H1 (cell line): ENCODE measurements around the gene EFCAB8. TPM values are rescaled to one million over a fixed set of nuclear protein-coding genes. Genes with fewer than 3 reads are reported as not detected.

Experiments used
- CTCF ChIA-PET: fragments of 300-600 bp; sonication (Branson Sonifier 250); formaldehyde crosslinking; loops from one replicate; lab custom pipeline; 2021; ENCODE audit not compliant: partially characterized antibody; lab: Charles Lee
- POLR2A ChIA-PET: fragments of 300-600 bp; sonication (Branson Sonifier 250); formaldehyde crosslinking; loops from one replicate; lab custom pipeline; 2021; ENCODE audit warnings: inconsistent platforms; ENCODE audit not compliant: partially characterized antibody; lab: Charles Lee
- DNase-seq, 2 experiments: peaks; one replicate each; pipeline versions ENCODE4 v3.0.0 to v3.0.0-alpha.2; 2010 to 2022; ENCODE audit warnings: low spot score in 2 of 2, low read depth in 1 of 2, mixed read lengths in 1 of 2
- FAIRE-seq: peaks from 2 replicates; lab custom pipeline; 2011; peaks lifted over from hg19 to GRCh38; lab: Jason Lieb, UNC
- H2AFZ ChIP-seq: 2 replicates; pipeline ENCODE4 v1.8.1; 2012; ENCODE audit warnings: low read length, inconsistent platforms
- H2AK5ac ChIP-seq: 2 replicates; pipeline ENCODE4 v1.6.1; 2013; ENCODE audit warnings: low read depth, low read length
- H2BK120ac ChIP-seq: replicated peaks from 2 replicates; pipeline ENCODE3; 2013; ENCODE audit warnings: low read depth, low read length, inconsistent platforms
- H2BK12ac ChIP-seq: 2 replicates; pipeline ENCODE4 v1.6.1; 2013; ENCODE audit warnings: low read depth, low read length
- H2BK15ac ChIP-seq: 2 replicates; pipeline ENCODE4 v1.6.1; 2013; ENCODE audit warnings: low read length
- H2BK20ac ChIP-seq: 2 replicates; pipeline ENCODE4 v1.6.1; 2013; ENCODE audit warnings: low read length
- H2BK5ac ChIP-seq: 2 replicates; pipeline ENCODE4 v1.6.1; 2013; ENCODE audit warnings: low read depth, low read length
- H3K14ac ChIP-seq: 2 replicates; pipeline ENCODE4 v1.6.1; 2013; ENCODE audit warnings: inconsistent platforms; ENCODE audit not compliant: insufficient read length
- H3K18ac ChIP-seq: 2 replicates; pipeline ENCODE4 v1.6.1; 2013; ENCODE audit warnings: low read length; ENCODE audit errors: extremely low read depth
- H3K23ac ChIP-seq: 2 replicates; pipeline ENCODE4 v1.6.1; 2013; ENCODE audit warnings: inconsistent platforms; ENCODE audit not compliant: insufficient read length
- H3K23me2 ChIP-seq: 2 replicates; pipeline ENCODE4 v1.6.1; 2013; ENCODE audit warnings: low read depth, low read length
- H3K27ac ChIP-seq: 2 replicates; pipeline ENCODE4 v1.6.1; 2011; ENCODE audit warnings: low read depth, low read length, inconsistent platforms
- H3K27me3 ChIP-seq, 4 experiments: replicated peaks in 1 of 4; 1 replicate in 1 of 4; 2 replicates in 3 of 4; pipeline versions ENCODE4 v1.6.1 to v1.8.1; 2011 to 2013; ENCODE audit warnings: low read length in 3 of 4, mild to moderate bottlenecking in 3 of 4, inconsistent platforms in 2 of 4, mixed read lengths in 2 of 4, moderate library complexity in 1 of 4; ENCODE audit not compliant: control insufficient read depth in 3 of 4, insufficient read depth in 3 of 4; ENCODE audit errors: extremely low read depth in 1 of 4
- H3K36me3 ChIP-seq, 4 experiments: 2 replicates each; pipeline versions ENCODE4 v1.6.1 to v1.8.1; 2011 to 2013; ENCODE audit warnings: mild to moderate bottlenecking in 4 of 4, low read length in 3 of 4, moderate library complexity in 2 of 4, control low read depth in 1 of 4, inconsistent platforms in 1 of 4; ENCODE audit not compliant: insufficient read depth in 4 of 4, control insufficient read depth in 2 of 4
- H3K4ac ChIP-seq: replicated peaks from 2 replicates; pipeline ENCODE3; 2013; ENCODE audit warnings: low read length, low read depth, mixed read lengths, inconsistent platforms; ENCODE audit not compliant: insufficient read length
- H3K4me1 ChIP-seq, 4 experiments: replicated peaks in 1 of 4; 1 replicate in 1 of 4; 2 replicates in 3 of 4; pipeline versions ENCODE4 v1.6.1 to v1.8.1; 2011 to 2013; ENCODE audit warnings: low read length in 3 of 4, inconsistent platforms in 2 of 4, mixed read lengths in 1 of 4; ENCODE audit not compliant: insufficient read depth in 4 of 4, control insufficient read depth in 3 of 4
- H3K4me2 ChIP-seq, 2 experiments: 2 replicates each; pipeline versions ENCODE4 v1.6.1 to v1.8.1; 2011 to 2013; ENCODE audit warnings: low read depth in 2 of 2, low read length in 2 of 2, control low read depth in 1 of 2, inconsistent platforms in 1 of 2, mild to moderate bottlenecking in 1 of 2; ENCODE audit not compliant: insufficient read depth in 1 of 2
- H3K4me3 ChIP-seq, 4 experiments: fragments of 200-600, 300-600 bp in 1 of 4; sonication (generic), shearing (Covaris generic), sonication (Bioruptor Twin) in 1 of 4; 2 replicates each; pipeline versions ENCODE4 v1.5.1 to v1.8.1; 2011 to 2016; ENCODE audit warnings: low read length in 4 of 4, low read depth in 3 of 4, control low read depth in 2 of 4, inconsistent platforms in 2 of 4, mild to moderate bottlenecking in 2 of 4, mixed read lengths in 1 of 4, moderate library complexity in 1 of 4; ENCODE audit not compliant: insufficient read depth in 2 of 4; ENCODE audit errors: extremely low read depth in 1 of 4
- H3K56ac ChIP-seq: replicated peaks from 2 replicates; pipeline ENCODE3; 2013; ENCODE audit warnings: low read depth, mild to moderate bottlenecking, mixed read lengths, low read length, inconsistent platforms; ENCODE audit not compliant: insufficient read length
- H3K79me1 ChIP-seq: 2 replicates; pipeline ENCODE4 v1.6.1; 2013; ENCODE audit warnings: low read depth, low read length, control low read depth
- H3K79me2 ChIP-seq, 2 experiments: 2 replicates each; pipeline versions ENCODE4 v1.6.1 to v1.8.1; 2012 to 2013; ENCODE audit warnings: low read length in 2 of 2, mild to moderate bottlenecking in 2 of 2, inconsistent platforms in 1 of 2; ENCODE audit not compliant: insufficient read depth in 2 of 2, control insufficient read depth in 1 of 2
- H3K9ac ChIP-seq, 4 experiments: replicated peaks in 1 of 4; 1 replicate in 1 of 4; 2 replicates in 3 of 4; pipeline versions ENCODE4 v1.6.1 to v1.8.1; 2011 to 2013; ENCODE audit warnings: low read depth in 3 of 4, low read length in 3 of 4, control low read depth in 2 of 4, mild to moderate bottlenecking in 2 of 4, moderate library complexity in 2 of 4, inconsistent platforms in 1 of 4; ENCODE audit errors: extremely low read depth in 1 of 4
- H3K9me3 ChIP-seq, 2 experiments: 2 replicates each; pipeline versions ENCODE4 v1.6.1 to v1.8.1; 2012 to 2013; ENCODE audit warnings: mild to moderate bottlenecking in 2 of 2, moderate library complexity in 2 of 2, control low read depth in 1 of 2, inconsistent platforms in 1 of 2, low read depth in 1 of 2, low read length in 1 of 2, mixed read lengths in 1 of 2; ENCODE audit not compliant: insufficient read depth in 2 of 2
- H4K20me1 ChIP-seq, 2 experiments: replicated peaks in 1 of 2; 2 replicates each; pipeline versions ENCODE3 to v1.8.1; 2011 to 2013; ENCODE audit warnings: inconsistent platforms in 2 of 2, low read length in 2 of 2, mild to moderate bottlenecking in 1 of 2; ENCODE audit not compliant: insufficient read depth in 2 of 2, control insufficient read depth in 1 of 2
- H4K5ac ChIP-seq: 2 replicates; pipeline ENCODE4 v1.6.1; 2013; ENCODE audit warnings: low read length, low read depth, mixed read lengths, inconsistent platforms; ENCODE audit not compliant: insufficient read length
- H4K8ac ChIP-seq: 2 replicates; pipeline ENCODE4 v1.8.0; 2013; ENCODE audit warnings: mild to moderate bottlenecking, moderate library complexity, low read length, inconsistent platforms; ENCODE audit not compliant: insufficient read depth; ENCODE audit errors: extremely low read depth
- H4K91ac ChIP-seq: replicated peaks from 2 replicates; pipeline ENCODE3; 2013; ENCODE audit warnings: low read length, mixed read lengths, inconsistent platforms; ENCODE audit not compliant: insufficient read length
- CHD1 ChIP-seq: IDR thresholded peaks from 2 replicates; pipeline ENCODE4 v1.6.1; 2012; ENCODE audit warnings: low read depth, low read length, improper control_type of control experiment
- CTBP2 ChIP-seq: IDR thresholded peaks from 2 replicates; pipeline ENCODE4 v1.7.0; 2011; ENCODE audit warnings: borderline replicate concordance, mild to moderate bottlenecking, moderate library complexity, mixed read lengths, low read length; ENCODE audit not compliant: insufficient read depth, insufficient read length
- E2F6 ChIP-seq: IDR thresholded peaks from 2 replicates; pipeline ENCODE4 v1.6.1; 2012; ENCODE audit warnings: inconsistent platforms
- GABPA ChIP-seq: IDR thresholded peaks from 2 replicates; pipeline ENCODE4 v1.6.1; 2011; ENCODE audit warnings: mild to moderate bottlenecking, low read length, moderate library complexity, borderline replicate concordance; ENCODE audit not compliant: insufficient read depth
- GTF2F1 ChIP-seq: IDR thresholded peaks from 2 replicates; pipeline ENCODE4 v1.6.1; 2012; ENCODE audit warnings: low read depth, low read length, improper control_type of control experiment, borderline replicate concordance
- JUN ChIP-seq: IDR thresholded peaks from 2 replicates; pipeline ENCODE4 v1.6.1; 2011; ENCODE audit warnings: low read depth, mild to moderate bottlenecking, improper control_type of control experiment, low read length
- JUND ChIP-seq: IDR thresholded peaks from 2 replicates; pipeline ENCODE4 v1.6.1; 2011; ENCODE audit warnings: mild to moderate bottlenecking, improper control_type of control experiment, low read length
- RAD21 ChIP-seq, 2 experiments: IDR thresholded peaks in 1 of 2; conservative IDR thresholded peaks in 1 of 2; 2 replicates each; pipeline ENCODE4 v1.6.1; 2011; ENCODE audit warnings: low read depth in 2 of 2, low read length in 2 of 2, improper control_type of control experiment in 1 of 2, inconsistent platforms in 1 of 2, mild to moderate bottlenecking in 1 of 2, moderate library complexity in 1 of 2
- SP1 ChIP-seq: IDR thresholded peaks from 2 replicates; pipeline ENCODE4 v1.6.1; 2011; ENCODE audit warnings: low read depth, low read length
- WGBS, 2 experiments: shearing (Covaris generic) in 1 of 2; methylation state at CpG; one replicate each; pipeline versions ENCODE4 v1.1.6 to v1.1.7; 2013 to 2015; ENCODE audit warnings: low lambda C conversion rate in 2 of 2, mixed read lengths in 2 of 2, inconsistent platforms in 1 of 2, low coverage in 1 of 2, missing lambda C conversion rate in 1 of 2; ENCODE audit not compliant: insufficient replicate concordance in 2 of 2, insufficient coverage in 1 of 2, insufficient read length in 1 of 2; ENCODE audit errors: extremely low coverage in 1 of 2, missing lambda C conversion rate in 1 of 2; 5-methylcytosine and 5-hydroxymethylcytosine counted together
- polyA plus RNA-seq, 7 experiments: library from polyadenylated mRNA; depleted of rRNA in 3 of 7; stranded (reverse) in 5 of 7; unstranded in 2 of 7; fragments of >200 nt in 5 of 7; fragments of 200-250 nt in 2 of 7; gene quantifications; 1 replicate in 5 of 7; 2 replicates in 1 of 7; 4 replicates in 1 of 7; pipeline versions ENCODE4 v1.2.1 to v1.2.3, GENCODE V29; 2011 to 2013; ENCODE audit warnings: missing spikeins in 2 of 7, mixed read lengths in 2 of 7
- total RNA-seq: library from RNA; stranded (reverse); fragmentation: NEBNext Ultra II Directional; extraction: Animal tissue kit (Norgen Biotek cat#: 25700); gene quantifications from 2 replicates; pipeline ENCODE4 v1.2.1, GENCODE V29; 2021

The EFCAB8 gene
- total and polyA plus RNA-seq, 2 of the 8 experiments (the other 6 are each of a cell fraction or from before 2014, with no cell fraction given), result 0.06 to 0.20 TPM

DNA sequence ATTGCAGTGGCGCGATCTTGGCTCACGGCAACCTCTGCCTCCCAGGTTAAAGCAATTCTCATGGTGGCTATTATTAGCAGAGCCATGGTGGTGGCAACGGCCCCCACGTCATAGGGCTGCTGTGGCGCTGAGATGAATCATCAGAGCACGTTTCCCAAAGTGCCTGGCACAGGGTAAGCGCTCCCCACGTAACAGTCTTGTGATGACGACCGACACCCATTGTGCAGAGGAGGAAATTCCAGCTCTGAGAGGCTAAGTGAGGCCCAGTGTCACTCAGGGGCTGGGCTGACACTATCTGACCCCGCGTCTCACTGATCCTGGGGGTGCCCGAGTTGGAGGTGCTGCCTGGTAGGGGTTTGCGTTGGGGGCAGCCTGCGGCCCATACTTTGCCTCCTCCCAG, 129.3 kb downstream of the EFCAB8 start:
- H2AFZ ChIP-seq, result no peak overlapping the region
- FAIRE-seq, result no peak
- 92% methylated on average over 16 of the region's 16 CpGs; no CpG with 5 or more reads in 1 of the 2 experiments for WGBS, 2 experiments

More for the DNA sequence above, 129.3 kb downstream of the EFCAB8 start:
- no peak overlapping the region for H2AK5ac ChIP-seq
- H3K36me3 ChIP-seq, result no peaks in the 10 kb centered on the region
- no peaks in the 10 kb centered on the region for H3K79me1 ChIP-seq
- H2BK5ac ChIP-seq, result no peak overlapping the region
- no peak overlapping the region for H3K14ac ChIP-seq
- no peak overlapping the region for H3K4ac ChIP-seq
- CTCF ChIA-PET, result interaction anchor here (0.6 to 5.1 kb wide), 4 partner anchors 16 to 108 kb away, joined by 4 to 23 read pairs (median 11); partner anchors contain the start of gene SUN5
- DNase-seq, result no peak
- no peak overlapping the region for H2BK12ac ChIP-seq
- no peak overlapping the region for H3K27ac ChIP-seq
- H3K18ac ChIP-seq, result no peak overlapping the region
- no peaks in the 10 kb centered on the region for H4K20me1 ChIP-seq
- H3K4me3 ChIP-seq, result no peak overlapping the region
- H3K79me2 ChIP-seq, result no peaks in the 10 kb centered on the region
- H4K5ac ChIP-seq, result no peak overlapping the region
- POLR2A ChIA-PET, result no interaction called here
- H3K4me2 ChIP-seq, result no peak overlapping the region
- no peaks in the 10 kb centered on the region for H3K9me3 ChIP-seq
- H3K27me3 ChIP-seq, result no peaks in the 10 kb centered on the region
- H4K8ac ChIP-seq, result no peak overlapping the region
- no peak overlapping the region for H2BK15ac ChIP-seq
- H2BK20ac ChIP-seq, result no peak overlapping the region
- H3K9ac ChIP-seq, result no peak overlapping the region
- TF ChIP-seq E2F6 (no peak), CHD1 (no peak), JUND (no peak), JUN (no peak), GABPA (no peak), SP1 (no peak), CTBP2 (no peak), GTF2F1 (no peak), RAD21 (IDR thresholded peaks at IDR 0.05 in 1 of 2, conservative IDR thresholded peaks at IDR 0.05 in 1 of 2; ENCODE audit: low read depth in 2 of 2, low read length in 2 of 2) (no peak)
- H2BK120ac ChIP-seq, result no peak overlapping the region
- H3K56ac ChIP-seq, result no peak overlapping the region
- H3K23ac ChIP-seq, result no peak overlapping the region
- H3K23me2 ChIP-seq, result no peaks in the 10 kb centered on the region
- H3K4me1 ChIP-seq, result no peaks in the 10 kb centered on the region; a peak in 1 of 7 replicates
- no peak overlapping the region for H4K91ac ChIP-seq
